Duodenal mucosa (tissue), 2 donors: ENCODE measurements around the gene LVRN.

Experiments
- H3K27ac ChIP-seq: one replicate; pipeline ENCODE4 v1.7.0; 2013; ENCODE audit warnings: low read depth, low read length
- H3K27me3 ChIP-seq, 2 donors: one replicate each; pipeline ENCODE4 v1.7.0; 2013; ENCODE audit warnings: low read length in 2 of 2, control low read depth in 1 of 2; ENCODE audit not compliant: insufficient read depth in 2 of 2, control insufficient read depth in 1 of 2
- H3K36me3 ChIP-seq, 2 donors: one replicate each; pipeline ENCODE4 v1.7.0; 2013; ENCODE audit warnings: low read length in 2 of 2, control low read depth in 1 of 2; ENCODE audit not compliant: insufficient read depth in 2 of 2, control insufficient read depth in 1 of 2
- H3K4me1 ChIP-seq, 2 donors: one replicate each; pipeline ENCODE4 v1.7.0; 2013; ENCODE audit warnings: low read length in 2 of 2, control low read depth in 1 of 2; ENCODE audit not compliant: insufficient read depth in 2 of 2, control insufficient read depth in 1 of 2
- H3K4me3 ChIP-seq, 2 donors: one replicate each; pipeline ENCODE4 v1.7.0; 2013; ENCODE audit warnings: low read length in 2 of 2, low read depth in 1 of 2
- H3K9ac ChIP-seq, 2 donors: one replicate each; pipeline ENCODE4 v1.7.0; 2013; ENCODE audit warnings: low read length in 2 of 2, low read depth in 1 of 2
- H3K9me3 ChIP-seq, 2 donors: one replicate each; pipeline ENCODE4 v1.7.0; 2013; ENCODE audit warnings: low read length in 2 of 2, control low read depth in 1 of 2; ENCODE audit not compliant: control insufficient read depth in 1 of 2

Gene LVRN

GRCh38 chr5:115956957-115957356 lies 5.3 kb upstream of the LVRN start:
- Histone ChIP-seq H3K27me3 (peaks cover 22 to 28% of the 10 kb centered on the region in 2 donors), H3K4me3 (no peak overlapping the region), H3K9ac (no peak overlapping the region), H3K27ac (no peak overlapping the region), H3K4me1 (peaks cover 3 to 5% of the 10 kb centered on the region in 2 donors), H3K36me3 (no peaks in the 10 kb centered on the region), H3K9me3 (no peaks in the 10 kb centered on the region)

GRCh38 chr5:115961381-115962238 lies 665 bp upstream of the LVRN start:
- peaks cover 36 to 65% of the 10 kb centered on the region in 2 donors for H3K27me3 ChIP-seq
- no peaks in the 10 kb centered on the region for H3K36me3 ChIP-seq
- H3K4me1 ChIP-seq = peaks cover 5 to 9% of the 10 kb centered on the region in 2 donors
- H3K27ac ChIP-seq = no peak overlapping the region
- H3K4me3 ChIP-seq = peak overlapping the region in 1 of 2 donors; percentile 24
- no peak overlapping the region for H3K9ac ChIP-seq
- no peaks in the 10 kb centered on the region for H3K9me3 ChIP-seq

GRCh38 chr5:115962565-115963402 lies 509 bp downstream of the LVRN start:
- H3K36me3 ChIP-seq = no peaks in the 10 kb centered on the region
- H3K9me3 ChIP-seq = no peaks in the 10 kb centered on the region
- H3K9ac ChIP-seq = no peak overlapping the region
- no peak overlapping the region for H3K27ac ChIP-seq
- H3K4me1 ChIP-seq = peaks cover 5 to 9% of the 10 kb centered on the region in 2 donors
- peak overlapping the region; percentile 47 to 54 for H3K4me3 ChIP-seq
- H3K27me3 ChIP-seq = peaks cover 36 to 62% of the 10 kb centered on the region in 2 donors

GRCh38 chr5:115963566-115963965 lies 1.3 kb downstream of the LVRN start:
- peaks cover 5 to 9% of the 10 kb centered on the region in 2 donors for H3K4me1 ChIP-seq
- H3K9ac ChIP-seq = no peak overlapping the region
- H3K36me3 ChIP-seq = no peaks in the 10 kb centered on the region
- peaks cover 34 to 59% of the 10 kb centered on the region in 2 donors for H3K27me3 ChIP-seq
- no peaks in the 10 kb centered on the region for H3K9me3 ChIP-seq
- no peak overlapping the region for H3K27ac ChIP-seq
- no peak overlapping the region for H3K4me3 ChIP-seq

- no peaks in the 10 kb centered on the region for H3K9me3 ChIP-seq
- H3K9ac ChIP-seq = no peak overlapping the region
- H3K4me3 ChIP-seq = no peak overlapping the region
- no peaks in the 10 kb centered on the region for H3K4me1 ChIP-seq
- peaks cover 2 to 21% of the 10 kb centered on the region in 2 donors for H3K27me3 ChIP-seq
- no peak overlapping the region for H3K27ac ChIP-seq
- no peaks in the 10 kb centered on the region for H3K36me3 ChIP-seq
Observed at GRCh38 chr5:115968770-115969169, 6.5 kb downstream of the LVRN start.

GRCh38 chr5:115977096-115977495 lies 14.8 kb downstream of the LVRN start:
- Histone ChIP-seq H3K27ac (no peak overlapping the region), H3K9me3 (no peaks in the 10 kb centered on the region), H3K27me3 (no peaks in the 10 kb centered on the region), H3K4me1 (no peaks in the 10 kb centered on the region), H3K36me3 (no peaks in the 10 kb centered on the region), H3K4me3 (no peak overlapping the region), H3K9ac (no peak overlapping the region)

- Histone ChIP-seq H3K9ac (no peak overlapping the region), H3K36me3 (no peaks in the 10 kb centered on the region), H3K27ac (no peak overlapping the region)
Observed at GRCh38 chr5:115977988-115978387, 15.7 kb downstream of the LVRN start.

GRCh38 chr5:115978779-115979178 lies 16.5 kb downstream of the LVRN start:
- Histone ChIP-seq H3K4me3 (no peak overlapping the region), H3K9ac (no peak overlapping the region), H3K27me3 (no peaks in the 10 kb centered on the region), H3K9me3 (no peaks in the 10 kb centered on the region), H3K36me3 (no peaks in the 10 kb centered on the region), H3K4me1 (no peaks in the 10 kb centered on the region), H3K27ac (no peak overlapping the region)

More at GRCh38 chr5:115977988-115978387, 15.7 kb downstream of the LVRN start:
- H3K27me3 ChIP-seq = no peaks in the 10 kb centered on the region
- H3K4me1 ChIP-seq = no peaks in the 10 kb centered on the region
- no peak overlapping the region for H3K4me3 ChIP-seq
- H3K9me3 ChIP-seq = no peaks in the 10 kb centered on the region

GRCh38 chr5:115979201-115980041 lies 17.1 kb downstream of the LVRN start:
- H3K27me3 ChIP-seq = no peaks in the 10 kb centered on the region
- no peak overlapping the region for H3K27ac ChIP-seq
- no peak overlapping the region for H3K9ac ChIP-seq
- H3K36me3 ChIP-seq = no peaks in the 10 kb centered on the region
- no peaks in the 10 kb centered on the region for H3K4me1 ChIP-seq
- H3K9me3 ChIP-seq = no peaks in the 10 kb centered on the region
- no peak overlapping the region for H3K4me3 ChIP-seq
